Measurements from ENCODE around the gene SETD3. TPM values are rescaled to one million over a fixed set of nuclear protein-coding genes. Genes with fewer than 3 reads are reported as not detected.

SETD3 gene
- total and polyA plus RNA-seq, 8 donors, result 36.3 to 78.7 (median 40.5) TPM

DNA sequence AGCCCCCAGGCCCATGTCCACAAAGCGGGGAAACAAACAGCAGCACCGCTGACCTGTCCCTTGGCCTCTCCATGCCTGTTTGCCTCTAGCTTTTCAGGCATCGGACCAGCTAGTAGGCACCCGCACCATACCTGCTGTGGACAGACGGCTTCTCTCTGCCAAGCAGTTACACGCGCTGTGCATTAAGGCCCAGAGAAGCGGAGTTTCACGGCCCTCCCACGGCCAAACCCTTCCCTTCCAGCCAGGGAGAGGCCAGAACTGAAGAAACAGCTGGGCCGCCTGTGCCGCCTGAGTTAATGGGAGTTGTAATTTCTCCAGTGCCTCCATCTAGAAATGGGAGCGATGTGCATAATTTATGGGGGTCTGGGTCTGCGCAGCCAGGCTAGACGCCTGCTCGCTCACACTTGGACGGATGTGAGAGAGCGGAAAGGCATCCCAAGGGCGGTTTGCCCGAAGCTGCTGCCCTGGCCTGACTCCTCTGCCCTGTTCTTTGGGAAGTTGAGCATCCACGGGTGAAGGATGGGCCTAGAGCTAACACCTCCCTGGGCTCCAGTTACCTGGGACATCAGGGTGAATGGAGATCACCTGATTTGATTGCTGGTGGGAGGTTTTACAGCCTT lies 119.0 kb downstream of the SETD3 start:
- intact Hi-C loops (cut with DNase I), result no loop called here
- ATAC-seq, result no peak
- no peak for DNase-seq

GRCh38 chr14:99360774-99361595 lies 119.7 kb downstream of the SETD3 start:
- intact Hi-C loops (cut with DNase I), result no loop called here
- DNase-seq, result no peak
- Histone ChIP-seq H3K36me3 (no peaks in the 10 kb centered on the region), H3K27me3 (no peaks in the 10 kb centered on the region), H3K27ac (no peak overlapping the region), H3K9me3 (no peaks in the 10 kb centered on the region), H3K4me3 (no peak overlapping the region), H3K4me1 (no peaks in the 10 kb centered on the region)
- no peak for ATAC-seq
- TF ChIP-seq, protein P1, sequence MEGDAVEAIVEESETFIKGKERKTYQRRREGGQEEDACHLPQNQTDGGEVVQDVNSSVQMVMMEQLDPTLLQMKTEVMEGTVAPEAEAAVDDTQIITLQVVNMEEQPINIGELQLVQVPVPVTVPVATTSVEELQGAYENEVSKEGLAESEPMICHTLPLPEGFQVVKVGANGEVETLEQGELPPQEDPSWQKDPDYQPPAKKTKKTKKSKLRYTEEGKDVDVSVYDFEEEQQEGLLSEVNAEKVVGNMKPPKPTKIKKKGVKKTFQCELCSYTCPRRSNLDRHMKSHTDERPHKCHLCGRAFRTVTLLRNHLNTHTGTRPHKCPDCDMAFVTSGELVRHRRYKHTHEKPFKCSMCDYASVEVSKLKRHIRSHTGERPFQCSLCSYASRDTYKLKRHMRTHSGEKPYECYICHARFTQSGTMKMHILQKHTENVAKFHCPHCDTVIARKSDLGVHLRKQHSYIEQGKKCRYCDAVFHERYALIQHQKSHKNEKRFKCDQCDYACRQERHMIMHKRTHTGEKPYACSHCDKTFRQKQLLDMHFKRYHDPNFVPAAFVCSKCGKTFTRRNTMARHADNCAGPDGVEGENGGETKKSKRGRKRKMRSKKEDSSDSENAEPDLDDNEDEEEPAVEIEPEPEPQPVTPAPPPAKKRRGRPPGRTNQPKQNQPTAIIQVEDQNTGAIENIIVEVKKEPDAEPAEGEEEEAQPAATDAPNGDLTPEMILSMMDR (IDR thresholded peaks at IDR 0.05), result no peak

More for the DNA sequence above, 119.0 kb downstream of the SETD3 start:
- Histone ChIP-seq H3K27ac (no peak overlapping the region), H3K27me3 (no peaks in the 10 kb centered on the region), H3K36me3 (no peaks in the 10 kb centered on the region), H3K9me3 (no peaks in the 10 kb centered on the region), H3K4me3 (no peak overlapping the region), H3K4me1 (no peaks in the 10 kb centered on the region)
- TF ChIP-seq, protein P1 (IDR thresholded peaks at IDR 0.05), result no peak

DNA sequence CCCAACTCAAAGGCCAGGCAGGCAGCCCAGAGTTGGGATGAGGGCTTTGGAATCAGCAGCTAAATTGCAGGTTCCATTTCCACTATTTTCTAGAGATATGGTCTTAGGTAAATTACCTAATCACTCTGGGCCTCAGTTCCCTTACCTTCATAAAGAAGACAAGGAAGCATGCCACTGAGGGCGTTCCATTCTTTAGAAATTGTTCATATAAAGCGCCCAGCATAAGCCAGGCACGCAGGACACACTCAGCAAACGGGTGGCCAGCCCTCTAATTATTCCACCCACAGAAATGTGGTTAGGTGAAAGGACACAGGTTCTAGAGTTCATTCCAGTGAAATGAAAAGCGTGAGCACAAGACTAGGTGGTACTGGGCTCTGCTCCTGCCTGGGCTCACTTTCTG lies 120.8 kb downstream of the SETD3 start:
- ATAC-seq, result no peak
- H3K36me3 ChIP-seq, result no peaks in the 10 kb centered on the region
- H3K4me1 ChIP-seq, result no peaks in the 10 kb centered on the region
- DNase-seq, result no peak
- H3K27me3 ChIP-seq, result no peaks in the 10 kb centered on the region
- H3K9me3 ChIP-seq, result no peaks in the 10 kb centered on the region
- TF ChIP-seq, protein P1 (IDR thresholded peaks at IDR 0.05), result no peak
- intact Hi-C loops (cut with DNase I), result no loop called here
- H3K27ac ChIP-seq, result no peak overlapping the region
- no peak overlapping the region for H3K4me3 ChIP-seq

DNA sequence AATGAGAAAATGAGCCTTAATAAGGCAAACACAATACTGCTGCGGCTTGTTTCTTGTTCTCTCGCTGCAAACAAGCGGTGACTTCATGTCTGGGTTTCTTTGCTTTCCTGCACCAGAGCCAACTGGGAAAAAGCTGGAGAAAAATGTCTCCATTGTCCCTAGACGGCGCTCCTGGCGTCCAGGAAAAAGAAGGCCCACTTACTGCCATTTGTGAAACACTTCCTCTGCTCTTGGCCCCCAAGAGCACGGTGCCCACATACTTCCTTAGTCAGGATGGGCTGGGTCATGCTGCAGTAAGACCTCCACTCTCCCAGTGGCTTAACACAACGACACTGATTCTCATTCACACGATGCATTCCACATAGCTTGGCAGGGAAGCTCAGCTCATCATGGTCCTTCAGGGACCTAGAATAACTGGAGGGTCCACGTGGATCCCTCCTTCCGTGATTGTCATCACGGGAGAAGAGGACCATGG lies 122.7 kb downstream of the SETD3 start:
- Histone ChIP-seq H3K27me3 (peaks cover 0 to 5% of the 10 kb centered on the region in 2 donors), H3K9me3 (no peaks in the 10 kb centered on the region), H3K4me1 (no peaks in the 10 kb centered on the region), H3K4me3 (no peak overlapping the region), H3K36me3 (no peaks in the 10 kb centered on the region), H3K27ac (no peak overlapping the region)
- TF ChIP-seq, protein P1 (IDR thresholded peaks at IDR 0.05), result no peak
- ATAC-seq, result no peak
- no peak for DNase-seq
- intact Hi-C loops (cut with DNase I), result no loop called here

DNA sequence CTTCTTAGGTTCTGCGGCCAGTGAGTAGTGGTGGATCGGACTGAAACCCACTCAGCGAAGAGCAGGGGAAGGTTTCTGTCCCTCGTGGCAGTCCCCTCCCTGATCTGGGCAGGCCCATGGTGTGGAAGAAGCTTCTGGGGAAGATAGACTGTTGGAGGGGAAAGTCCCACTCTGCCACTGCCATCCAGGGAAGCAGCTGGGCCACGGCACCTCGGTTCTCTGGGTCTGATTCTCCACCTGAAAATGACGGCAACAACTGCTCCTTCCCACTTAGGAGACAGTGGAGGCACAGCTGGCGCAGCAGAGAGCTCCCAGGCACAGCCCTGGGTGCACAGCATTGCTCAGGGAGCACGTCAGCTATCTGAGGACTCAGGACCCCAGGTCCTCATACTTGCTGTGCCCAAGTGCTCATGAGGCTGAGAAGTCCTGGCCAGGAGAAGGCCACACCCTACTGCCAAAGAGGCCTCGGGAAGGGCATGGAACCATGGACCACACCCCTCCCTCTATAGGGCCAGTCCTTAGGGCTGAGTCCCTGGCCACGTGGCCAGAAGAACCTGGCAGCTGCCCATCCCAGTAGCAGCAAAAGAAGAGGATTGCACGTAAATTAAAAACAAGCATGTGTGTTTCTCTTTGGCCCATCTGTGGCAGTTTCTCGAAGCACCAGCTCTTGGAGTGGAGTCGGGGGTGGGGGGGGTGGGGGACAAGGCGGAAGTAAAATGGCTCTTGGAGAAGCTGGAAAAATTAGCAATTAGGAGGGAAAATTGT lies 123.3 kb downstream of the SETD3 start:
- TF ChIP-seq, protein P1 (IDR thresholded peaks at IDR 0.05), result no peak
- Histone ChIP-seq H3K9me3 (no peaks in the 10 kb centered on the region), H3K4me1 (no peaks in the 10 kb centered on the region), H3K4me3 (no peak overlapping the region), H3K27ac (no peak overlapping the region), H3K27me3 (peaks cover 0 to 9% of the 10 kb centered on the region in 2 donors), H3K36me3 (no peaks in the 10 kb centered on the region)
- DNase-seq (no peak), ATAC-seq (no peak)
- intact Hi-C loops (cut with DNase I), result no loop called here

Measured in left lung (tissue), 10 donors.